Tongue (tissue), 3 donors: ENCODE results near the gene DHRS7B. TPM values are rescaled to one million over a fixed set of nuclear protein-coding genes. Genes with fewer than 3 reads are reported as not detected.

Experiments
- DNase-seq: peaks from one replicate; pipeline ENCODE4 v3.0.0-alpha.2; 2015
- small RNA-seq: library from RNA; depleted of rRNA; stranded (forward); fragments of <200 nt; gene quantifications from one replicate; pipeline ENCODE3, GENCODE V24; 2014; ENCODE audit warnings: low replicate concordance
- total RNA-seq: library from RNA; depleted of rRNA; stranded (reverse); fragments of >200 nt; gene quantifications from one replicate; pipeline ENCODE4 v1.2.3, GENCODE V29; 2014

The DHRS7B gene
- total RNA-seq, 1 donor from 2014 or later, result 28.0 TPM

DNA sequence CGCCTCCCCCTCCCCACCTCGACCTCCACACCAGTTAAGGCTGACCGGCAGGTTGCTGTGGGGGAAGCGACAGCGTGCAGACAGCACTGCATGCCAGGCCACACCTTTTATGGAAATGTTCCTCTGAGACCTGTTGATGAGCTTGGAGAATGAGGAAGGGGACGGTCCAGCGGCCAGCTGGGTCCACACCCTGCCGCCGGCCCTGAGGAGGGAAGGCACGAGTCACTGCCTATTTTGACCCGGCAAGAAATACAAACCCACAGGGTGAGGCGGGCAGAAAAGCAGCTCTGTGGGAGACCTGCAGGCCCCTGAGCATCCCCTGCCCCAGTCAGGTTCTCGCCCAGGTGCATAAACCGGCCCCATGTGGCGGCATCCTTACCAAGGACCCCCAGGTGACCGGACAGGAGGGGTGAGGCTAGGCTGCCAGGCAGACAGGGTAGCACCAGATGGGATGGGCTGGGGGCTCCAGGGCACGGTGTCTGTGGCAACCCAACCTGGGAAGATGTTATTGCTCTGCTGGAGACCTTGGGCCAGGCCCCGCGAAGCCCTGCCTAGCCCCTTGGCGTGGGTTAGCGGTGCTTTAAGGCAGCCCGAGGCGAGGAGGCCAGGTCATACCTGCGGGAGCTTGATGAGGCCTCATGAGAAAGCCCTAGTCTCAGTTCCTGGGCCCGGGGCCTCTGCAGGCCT, 113.7 kb downstream of the DHRS7B start:
- DNase-seq, result no peak

Small RNAs within 50 kb of the gene (small RNA-seq; reads per million reads assigned to genes)
- gene RN7SL426P, result not detected

Other genes with a start within 250 kb of the DHRS7B start
- gene USP22, start 84.0 kb upstream of the DHRS7B start, total RNA-seq, result 218 TPM
- gene TMEM11, start 87.2 kb downstream of the DHRS7B start, total RNA-seq, result 20.9 TPM
- 7.9 TPM for gene NATD1, start 126.4 kb downstream of the DHRS7B start, total RNA-seq
- gene MAP2K3, start 157.7 kb downstream of the DHRS7B start, total RNA-seq, result 27.2 TPM
- 34.0 TPM for gene KCNJ12, start 249.4 kb downstream of the DHRS7B start, total RNA-seq